Adrenal gland (tissue), 12 donors: ENCODE results near the gene ZNF487. TPM values are rescaled to one million over a fixed set of nuclear protein-coding genes. Genes with fewer than 3 reads are reported as not detected.

Source experiments
- DNase-seq, 7 donors: peaks; one replicate each; pipeline ENCODE4 v3.0.0-alpha.2; 2019 to 2020
- H3K27ac ChIP-seq, 5 donors: fragments of 200-600 bp; sonication (generic) in 4 of 5; 1 replicate in 3 of 5; 2 replicates in 2 of 5; pipeline versions ENCODE4 v1.5.1 to v1.8.0; 2016 to 2020; ENCODE audit warnings: mild to moderate bottlenecking in 1 of 5
- H3K27me3 ChIP-seq: fragments of 200-600 bp; 2 replicates; pipeline ENCODE4 v1.8.0; 2021
- H3K36me3 ChIP-seq, 2 donors: fragments of 200-600 bp; replicated peaks in 1 of 2; 1 replicate in 1 of 2; 2 replicates in 1 of 2; pipeline versions ENCODE4 v1.5.1 to v1.8.0; 2018 to 2022
- H3K4me1 ChIP-seq, 2 donors: fragments of 200-600 bp; replicated peaks in 1 of 2; 1 replicate in 1 of 2; 2 replicates in 1 of 2; pipeline versions ENCODE4 v1.5.1 to v1.8.0; 2018 to 2021
- H3K4me3 ChIP-seq, 4 donors: fragments of 200-600 bp; sonication (generic) in 3 of 4; one replicate each; pipeline ENCODE4 v1.5.1; 2016 to 2018
- H3K9me3 ChIP-seq, 3 donors: fragments of 200-600 bp; sonication (generic) in 1 of 3; replicated peaks in 1 of 3; 1 replicate in 2 of 3; 2 replicates in 1 of 3; pipeline versions ENCODE4 v1.5.1 to v1.8.0; 2016 to 2021
- CTCF ChIP-seq, 6 experiments: fragments of 450-650 bp in 4 of 6; fragments of 200-600 bp in 2 of 6; sonication (generic) in 1 of 6; IDR thresholded peaks; 1 replicate in 5 of 6; 2 replicates in 1 of 6; pipeline versions ENCODE4 v1.5.1 to v1.8.0; 2016 to 2021; ENCODE audit warnings: antibody characterized with exemption in 6 of 6, mild to moderate bottlenecking in 2 of 6, moderate library complexity in 1 of 6
- POLR2A ChIP-seq, 2 donors: fragments of 450-650 bp; IDR thresholded peaks; one replicate each; pipeline ENCODE4 v1.6.1; 2017; ENCODE audit warnings: antibody characterized with exemption in 2 of 2, mild to moderate bottlenecking in 2 of 2, moderate library complexity in 1 of 2
- WGBS, 4 donors: extraction: QIAGEN DNeasy Blood & Tissue Kit in 2 of 4; methylation state at CpG; one replicate each; pipeline versions ENCODE4 v1.1.5 to v1.1.7; 2013 to 2017; 5-methylcytosine and 5-hydroxymethylcytosine counted together
- intact Hi-C, 2 donors: fragments of 100-400 bp; cut with DNase I; formaldehyde crosslinking; loops; one replicate each; pipeline versions ENCODE4 v1.14.1 to v1.15.0; 2022 to 2023
- polyA plus RNA-seq, 3 donors: library from polyadenylated mRNA; stranded (reverse); fragments of 200-250 nt in 2 of 3; fragments of 350-450 nt in 1 of 3; fragmentation: Illumina TruSeq in 1 of 3; extraction: RNeasy Lipid Tissue Mini Kit (QIAGEN cat#74804) in 1 of 3; gene quantifications; one replicate each; pipeline ENCODE4 v1.2.3, GENCODE V29; 2013 to 2014
- total RNA-seq, 9 donors: library from RNA; depleted of rRNA in 4 of 9; stranded (reverse); fragments of >200 nt in 4 of 9; fragments of 120-200 nt in 1 of 9; fragmentation: NEBNext Ultra II Directional in 1 of 9; extraction: Animal tissue kit (Norgen Biotek cat#: 25700) in 1 of 9; gene quantifications; one replicate each; pipeline versions ENCODE4 v1.1.0 to v1.2.4, GENCODE V29; 2013 to 2023
- donor health status: healthy with polysubstance abuse.
- donor health status: Bipolar disorder and iron deficiency.
- donor health status: DM: yes; HTN: yes; CAD: no.
- donor health status: DM: no; HTN: no; CAD: no.
- donor health status: DM: no; HTN: no; CAD: no.
- donor health status: DM: yes; HTN: yes; CAD: no.

Gene ZNF487
- total and polyA plus RNA-seq, 12 donors: 2.1 to 10.1 (median 5.7) TPM

GRCh38 chr10:43411536-43411935 is 25.4 kb upstream of the ZNF487 start:
- TF ChIP-seq POLR2A (IDR thresholded peaks at IDR 0.05) (no peak), CTCF (IDR thresholded peaks at IDR 0.05) (no peak)
- no peaks in the 10 kb centered on the region for H3K9me3 ChIP-seq
- intact Hi-C loops: no loop called here
- WGBS, 4 donors: 32 to 74% (median 44%) methylated on average over 2 of the region's 2 CpGs
- H3K4me3 ChIP-seq: no peak overlapping the region
- no peaks in the 10 kb centered on the region for H3K36me3 ChIP-seq
- peaks cover 2 to 5% of the 10 kb centered on the region in 2 donors for H3K4me1 ChIP-seq
- H3K27me3 ChIP-seq: no peaks in the 10 kb centered on the region
- peak in 4 of 7 donors; percentile 35 to 65 (median 50) for DNase-seq
- H3K27ac ChIP-seq: peak overlapping the region in 1 of 5 donors; percentile 26

- DNase-seq: no peak
- WGBS, 4 donors: 86 to 94% (median 89%) methylated on average over 10 of the region's 10 CpGs
- intact Hi-C loops: no loop called here
- Histone ChIP-seq H3K4me3 (no peak overlapping the region), H3K27me3 (no peaks in the 10 kb centered on the region), H3K4me1 (peaks cover 0 to 5% of the 10 kb centered on the region in 2 donors), H3K9me3 (no peaks in the 10 kb centered on the region), H3K36me3 (no peaks in the 10 kb centered on the region), H3K27ac (no peak overlapping the region)
- TF ChIP-seq POLR2A (IDR thresholded peaks at IDR 0.05) (no peak), CTCF (IDR thresholded peaks at IDR 0.05) (no peak)
These were observed 21.4 kb upstream of the ZNF487 start for GRCh38 chr10:43415544-43415943.

- no peaks in the 10 kb centered on the region for H3K9me3 ChIP-seq
- H3K27me3 ChIP-seq: no peaks in the 10 kb centered on the region
- no peak for TF ChIP-seq POLR2A (IDR thresholded peaks at IDR 0.05)
- no peak for TF ChIP-seq CTCF (IDR thresholded peaks at IDR 0.05)
- H3K27ac ChIP-seq: peak overlapping the region in 1 of 5 donors; percentile 29
- intact Hi-C loops: no loop called here
- no peaks in the 10 kb centered on the region for H3K36me3 ChIP-seq
- peaks cover 5 to 8% of the 10 kb centered on the region in 2 donors for H3K4me1 ChIP-seq
- no peak overlapping the region for H3K4me3 ChIP-seq
- 69 to 76% (median 73%) methylated on average over 14 of the region's 14 CpGs for WGBS, 4 donors
- DNase-seq: no peak
These were observed 18.8 kb upstream of the ZNF487 start for GRCh38 chr10:43417950-43418768.

- Histone ChIP-seq H3K27me3 (no peaks in the 10 kb centered on the region), H3K4me3 (peak overlapping the region; percentile 6 to 84 (median 24)), H3K4me1 (peaks cover 5 to 8% of the 10 kb centered on the region in 2 donors), H3K36me3 (no peaks in the 10 kb centered on the region), H3K27ac (peak overlapping the region; percentile 94 to 99 (median 98)), H3K9me3 (no peaks in the 10 kb centered on the region)
- 49 to 58% (median 52%) methylated on average over 18 of the region's 18 CpGs for WGBS, 4 donors
- no peak for DNase-seq
- TF ChIP-seq CTCF (IDR thresholded peaks at IDR 0.05) (no peak), POLR2A (IDR thresholded peaks at IDR 0.05) (no peak)
- intact Hi-C loops: no loop called here
These were observed 16.9 kb upstream of the ZNF487 start for GRCh38 chr10:43419997-43420368.
